HG03575 (cell line): ENCODE results near the gene SCMH1.
"Not testable (repeated sequence)": the region's sequence is repeated elsewhere in the genome, so short reads cannot be mapped to it uniquely, and the experiment has no call there.

ENCODE experiments used
- ATAC-seq: cut with Tn5 transposase; IDR thresholded peaks from one replicate; pipeline ENCODE4 v1.9.1; 2021; ENCODE audit not compliant: unreplicated experiment, insufficient number of reproducible peaks, low FRiP score; ENCODE audit errors: extremely low read depth

SCMH1 gene

DNA sequence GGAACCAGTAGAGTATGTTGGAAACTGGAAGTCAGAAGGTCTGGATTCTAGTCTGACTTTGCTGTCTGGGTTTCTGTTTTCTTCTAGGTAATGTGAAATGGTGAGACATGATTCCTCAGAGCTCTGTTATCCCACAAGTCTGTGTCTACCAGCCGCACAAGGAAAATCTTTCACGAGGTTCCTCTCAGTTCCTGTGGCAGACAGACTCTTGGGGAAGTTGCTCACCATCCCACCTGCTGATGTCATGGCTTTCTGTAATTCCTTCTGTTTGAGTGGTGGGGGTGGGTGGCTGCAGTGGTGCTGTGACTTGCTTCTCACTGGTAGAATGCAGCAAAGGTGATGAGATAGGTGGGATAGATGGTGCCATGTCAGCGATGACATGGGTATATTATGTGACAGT lies 17.1 kb upstream of the SCMH1 start:
- no peak for ATAC-seq

DNA sequence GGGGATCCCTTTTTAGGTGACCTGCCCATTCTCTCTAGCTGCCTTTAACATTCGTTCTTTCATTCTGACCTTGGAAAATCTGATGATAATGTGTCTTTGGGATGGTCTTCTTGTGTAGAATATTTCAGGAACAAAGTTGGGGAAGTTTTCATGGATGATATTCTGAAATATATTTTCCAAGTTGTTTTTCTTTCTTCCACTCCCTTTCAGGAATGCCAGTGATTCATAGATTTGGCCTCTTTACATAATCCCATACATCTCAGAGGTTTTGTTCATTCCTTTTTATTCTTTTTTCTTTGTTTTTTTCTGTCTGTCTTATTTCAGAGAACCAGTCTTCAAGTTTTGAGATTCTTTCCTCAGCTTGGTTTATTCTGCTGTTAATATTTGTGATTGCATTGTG lies 13.9 kb upstream of the SCMH1 start:
- ATAC-seq: no peak

DNA sequence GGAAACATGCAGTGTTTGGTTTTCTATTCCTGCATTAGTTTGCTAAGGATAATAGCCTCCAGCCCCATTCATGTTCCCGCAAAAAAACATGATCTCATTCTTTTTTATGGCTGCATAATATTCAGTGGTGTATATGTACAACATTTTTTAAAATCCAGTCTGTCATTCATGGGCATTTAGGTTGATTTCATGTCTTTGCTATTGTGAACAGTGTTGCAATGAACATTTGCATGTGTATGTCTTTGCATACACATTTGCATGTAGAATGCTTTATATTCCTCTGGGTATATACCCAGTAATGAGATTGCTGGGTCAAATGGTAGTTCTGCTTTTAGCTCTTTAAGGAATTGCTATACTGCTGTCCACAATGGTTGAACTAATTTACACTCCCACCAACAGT lies 9.0 kb upstream of the SCMH1 start:
- not testable (repeated sequence) for ATAC-seq

DNA sequence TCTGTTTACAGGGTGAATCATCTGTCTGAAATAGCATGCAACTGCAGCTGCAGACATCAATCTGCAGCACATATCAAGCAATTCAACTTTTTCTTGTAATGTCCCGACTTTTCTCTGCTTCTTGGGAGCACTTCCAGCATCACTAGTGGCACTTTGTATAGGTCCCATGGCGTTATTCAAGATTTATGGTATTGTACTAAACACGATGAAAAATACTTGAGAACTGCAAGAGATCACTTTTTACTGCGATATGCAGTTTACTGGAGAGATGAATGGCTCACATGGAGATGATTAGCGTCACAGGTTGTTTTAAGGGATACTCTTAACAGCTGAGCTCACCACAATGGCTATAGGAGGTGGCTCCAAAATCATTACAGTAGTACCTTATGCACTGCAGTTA lies 7.2 kb upstream of the SCMH1 start:
- no peak for ATAC-seq

DNA sequence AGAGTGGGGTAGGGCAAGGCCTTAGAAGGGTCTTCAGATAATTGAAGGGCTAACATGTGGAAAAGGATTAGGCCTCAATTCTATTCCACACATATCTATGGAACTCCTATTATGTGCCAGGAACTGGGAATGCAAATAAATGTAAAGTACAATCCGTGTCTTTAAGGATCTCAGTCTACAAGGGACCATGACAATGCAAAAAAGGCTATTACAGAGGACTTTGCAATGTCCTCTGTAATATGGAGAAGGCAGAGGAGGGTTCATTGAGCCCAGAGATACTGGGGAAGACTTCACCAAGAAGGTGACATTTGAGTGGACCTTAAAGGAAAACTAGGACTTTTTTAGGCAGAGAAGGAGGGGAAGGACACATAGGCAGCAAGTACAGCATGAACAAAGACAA lies 4.5 kb upstream of the SCMH1 start:
- no peak for ATAC-seq

DNA sequence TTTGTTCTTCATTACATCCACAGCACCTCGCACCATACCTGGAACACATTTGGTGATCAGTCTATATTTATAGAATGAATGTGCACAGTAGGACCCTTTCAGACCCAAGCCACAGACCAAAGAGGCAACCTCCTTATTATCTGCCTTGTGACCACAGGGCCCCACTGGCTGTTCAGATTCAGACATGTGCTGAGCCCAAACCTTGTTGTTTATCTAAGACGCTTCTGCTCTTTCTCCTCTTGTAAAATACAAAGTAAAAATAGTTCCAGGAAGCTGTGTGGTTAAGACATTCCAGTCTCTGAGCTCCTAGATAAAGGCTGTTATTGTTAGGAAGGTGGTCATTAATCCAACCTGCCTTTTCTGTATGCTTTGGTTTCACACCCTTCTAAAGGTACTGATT lies 3.6 kb upstream of the SCMH1 start:
- no peak for ATAC-seq

DNA sequence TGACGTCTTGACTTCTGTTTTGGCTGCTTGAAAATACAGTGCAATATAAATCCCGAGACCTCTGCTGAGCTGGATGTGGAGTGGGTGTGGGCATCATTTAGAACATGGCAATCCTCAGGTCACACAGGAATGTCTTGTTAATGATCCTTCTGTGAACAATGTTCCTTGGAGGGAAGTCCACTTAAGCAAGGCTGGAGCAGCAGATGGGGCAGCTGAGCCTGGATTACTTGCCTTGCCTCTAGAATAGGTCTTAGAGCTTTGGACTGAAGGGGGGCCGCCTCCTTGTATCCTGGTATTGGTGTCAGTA lies 926 bp upstream of the SCMH1 start:
- no peak for ATAC-seq

DNA sequence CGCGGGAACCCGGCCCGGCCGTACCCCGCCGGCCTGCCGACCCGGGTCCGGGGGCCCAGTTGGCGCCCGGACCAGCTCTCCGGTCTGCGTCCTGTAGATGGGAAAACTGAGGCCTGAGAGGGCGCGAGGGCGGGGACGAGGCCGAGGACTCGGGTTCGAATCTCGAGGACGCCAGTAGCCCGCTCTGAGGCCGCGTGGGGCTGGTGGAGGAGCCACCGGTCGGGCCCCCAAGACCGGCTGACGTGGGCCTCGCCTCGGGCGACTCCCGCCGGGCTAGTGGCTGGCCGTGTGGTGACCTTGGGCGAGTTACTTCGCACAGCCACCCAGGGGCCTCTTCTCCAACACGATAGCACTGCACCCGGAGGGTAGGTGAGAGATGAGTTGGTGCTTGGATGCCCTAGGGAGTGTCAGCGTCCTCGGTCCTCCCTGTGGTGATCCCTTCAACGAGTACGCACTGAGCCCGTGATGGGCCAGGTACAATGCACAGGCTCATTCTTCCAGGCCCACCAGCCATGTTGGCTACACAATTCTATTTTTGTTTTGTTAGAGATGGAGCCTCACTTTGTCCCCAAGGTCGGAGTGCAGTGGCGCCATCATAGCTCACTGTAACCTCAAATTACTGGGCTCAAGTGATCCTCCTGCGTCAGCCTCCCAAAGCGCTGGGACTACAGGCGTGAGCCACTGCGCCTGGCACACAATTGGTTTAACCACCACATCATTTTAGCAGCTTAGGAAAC lies 404 bp upstream of the SCMH1 start:
- no peak for ATAC-seq

DNA sequence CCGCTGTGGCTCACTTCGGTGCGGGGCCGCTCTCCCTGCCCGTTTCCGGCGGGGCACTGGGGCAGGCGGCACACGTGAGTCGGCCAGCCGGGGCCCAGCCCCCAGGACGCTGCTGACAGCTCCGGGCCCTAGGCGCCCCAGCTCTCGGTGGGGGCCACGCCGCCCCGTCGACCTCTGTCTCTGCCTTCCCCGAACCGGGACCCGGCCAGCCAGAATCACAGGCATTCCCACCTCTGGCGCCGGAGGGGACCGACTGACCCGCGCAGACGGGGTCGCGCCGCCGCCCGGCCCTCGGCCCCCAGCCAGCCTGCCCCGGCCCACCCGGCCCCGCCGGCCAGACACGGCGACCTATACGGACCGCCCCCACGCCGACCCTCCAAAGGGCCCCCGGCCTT lies 755 bp downstream of the SCMH1 start:
- ATAC-seq: no peak

DNA sequence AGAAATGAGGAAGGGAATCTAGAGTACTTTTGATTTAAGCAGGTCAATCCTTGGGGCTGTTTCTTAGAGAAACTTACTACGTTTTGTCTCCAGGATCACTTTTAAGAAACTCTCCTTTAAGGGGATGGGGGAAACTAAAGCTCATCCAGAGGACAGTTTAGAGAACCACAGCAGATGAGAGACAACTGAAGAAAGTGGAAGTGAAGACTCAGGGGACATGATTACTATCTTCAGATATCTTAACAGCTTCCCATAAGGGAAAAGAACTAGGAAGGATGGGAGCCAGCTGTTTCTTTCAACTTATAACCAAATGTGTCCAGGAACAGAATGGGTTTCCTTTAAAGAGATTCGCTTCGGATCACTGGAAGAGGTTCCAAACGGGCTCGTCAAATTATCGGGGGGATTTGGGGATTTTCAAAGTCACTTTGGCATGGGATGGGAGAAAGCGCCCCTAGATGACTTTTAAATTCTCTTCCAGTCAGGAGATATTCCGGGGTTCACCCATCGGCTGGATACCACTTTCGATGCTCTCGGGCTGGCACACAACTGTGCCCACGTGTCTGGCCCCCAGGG lies 1.2 kb downstream of the SCMH1 start:
- no peak for ATAC-seq

DNA sequence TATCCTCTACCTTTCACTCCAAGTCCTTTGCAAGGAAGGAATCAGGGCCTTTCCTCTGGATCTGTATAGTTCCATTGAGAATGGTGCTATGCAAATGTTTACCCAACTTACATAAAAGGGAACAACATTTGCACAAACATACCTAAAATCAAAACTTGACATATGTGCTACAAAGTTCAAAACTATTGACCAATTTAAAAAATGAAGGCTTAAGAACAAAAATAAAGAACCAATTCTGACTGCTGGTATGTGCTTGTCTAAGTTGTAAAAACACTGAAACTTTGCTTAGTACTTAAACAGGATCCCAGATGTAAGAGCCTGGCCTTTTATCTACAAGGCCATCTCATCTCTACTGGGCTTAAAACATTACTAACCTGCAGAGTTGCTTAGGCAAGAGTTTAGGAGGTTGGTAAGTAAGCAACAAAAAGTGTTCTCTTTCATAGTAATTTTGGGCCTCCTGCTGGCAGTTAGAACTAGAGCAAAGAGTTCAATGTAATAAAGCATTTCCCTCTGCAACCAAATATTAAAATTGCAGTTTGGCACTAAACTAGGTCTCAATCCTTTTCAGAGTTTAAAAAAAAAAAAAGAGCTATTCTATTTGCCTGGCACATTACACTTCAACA lies 2.0 kb downstream of the SCMH1 start:
- no peak for ATAC-seq

DNA sequence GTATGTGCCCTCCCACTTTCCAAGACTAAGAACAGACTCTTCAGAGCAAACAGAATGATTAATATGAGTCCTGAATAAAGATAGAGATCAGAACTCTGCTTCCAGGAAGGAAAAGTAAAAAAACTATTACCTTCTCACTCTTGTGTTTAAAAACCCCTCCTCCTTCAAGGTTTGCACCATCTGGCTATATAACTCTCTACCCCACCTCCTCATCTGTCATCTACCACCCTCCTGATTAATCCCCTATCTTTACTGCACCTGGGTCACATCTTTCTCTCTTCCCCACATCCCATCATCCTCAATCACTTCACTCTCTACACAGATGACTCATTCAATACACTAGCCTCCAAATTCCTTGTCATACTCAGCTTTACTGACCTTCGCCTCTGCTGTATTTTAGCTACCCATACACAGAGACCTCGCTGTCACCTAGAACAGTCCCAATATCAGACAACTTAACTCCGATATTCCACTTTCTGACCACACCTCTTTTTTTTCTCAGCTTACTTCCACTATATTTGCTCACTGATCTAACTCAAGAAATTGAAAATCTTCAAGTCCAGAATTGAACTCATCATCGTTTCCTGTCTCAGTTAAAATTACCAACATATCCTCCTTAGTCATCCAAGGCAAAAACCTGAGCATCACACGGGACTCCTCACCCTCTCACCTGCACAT lies 3.7 kb downstream of the SCMH1 start:
- no peak for ATAC-seq

DNA sequence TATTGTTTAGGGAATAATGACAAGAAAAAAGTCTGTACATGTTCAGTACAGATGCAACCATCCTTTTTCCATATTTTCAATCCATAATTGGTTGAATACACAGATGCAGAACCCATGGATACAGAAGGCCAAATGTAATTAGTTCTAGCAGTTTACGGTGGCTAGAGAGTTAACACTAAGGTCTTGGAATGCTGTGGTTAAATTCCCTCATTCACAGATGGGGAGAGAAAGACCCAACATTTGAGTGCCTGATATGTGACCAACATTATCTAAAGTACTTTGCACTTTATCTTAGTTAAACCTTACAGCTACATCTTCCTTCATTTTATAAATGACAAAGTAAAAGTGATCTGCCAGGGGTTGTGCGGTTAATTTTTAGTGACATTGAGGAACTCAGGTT lies 5.3 kb downstream of the SCMH1 start:
- no peak for ATAC-seq

DNA sequence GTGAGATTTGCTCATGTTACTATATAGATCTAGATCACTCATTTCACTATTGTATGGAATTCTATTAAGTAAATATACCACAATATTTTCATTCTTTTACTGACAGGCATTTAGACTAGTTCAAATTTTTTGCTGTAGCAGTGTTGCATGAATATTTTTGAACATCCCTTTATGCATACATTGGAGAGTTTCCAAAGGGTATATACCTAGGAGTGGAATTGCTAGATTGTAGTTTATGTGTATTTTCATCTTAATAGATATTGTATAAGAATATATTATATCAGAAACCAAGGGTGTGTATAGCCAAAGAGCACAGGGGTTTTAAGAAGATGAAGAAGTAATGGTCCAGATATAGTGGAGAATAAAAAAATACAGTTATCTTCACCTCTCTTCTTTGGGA lies 6.2 kb downstream of the SCMH1 start:
- ATAC-seq: no peak

DNA sequence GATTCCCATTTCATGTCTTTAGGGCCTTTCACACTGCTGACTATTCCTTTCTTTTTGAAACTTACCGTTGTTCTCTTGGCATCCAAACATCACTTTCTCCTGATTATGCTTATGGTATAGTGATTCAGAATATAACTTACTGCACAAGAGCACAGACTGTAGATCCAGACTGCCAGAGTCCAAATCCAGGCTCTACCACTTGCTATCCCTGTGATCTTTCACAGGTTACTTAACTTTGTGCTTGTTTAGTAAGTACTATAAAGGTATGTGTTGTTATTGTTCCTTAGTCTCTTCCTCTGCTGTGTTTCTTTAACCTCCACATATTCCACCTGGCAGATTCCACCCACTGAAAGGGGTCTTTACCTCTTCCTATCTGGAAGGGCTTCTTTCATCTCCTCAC lies 8.4 kb downstream of the SCMH1 start:
- ATAC-seq: no peak

DNA sequence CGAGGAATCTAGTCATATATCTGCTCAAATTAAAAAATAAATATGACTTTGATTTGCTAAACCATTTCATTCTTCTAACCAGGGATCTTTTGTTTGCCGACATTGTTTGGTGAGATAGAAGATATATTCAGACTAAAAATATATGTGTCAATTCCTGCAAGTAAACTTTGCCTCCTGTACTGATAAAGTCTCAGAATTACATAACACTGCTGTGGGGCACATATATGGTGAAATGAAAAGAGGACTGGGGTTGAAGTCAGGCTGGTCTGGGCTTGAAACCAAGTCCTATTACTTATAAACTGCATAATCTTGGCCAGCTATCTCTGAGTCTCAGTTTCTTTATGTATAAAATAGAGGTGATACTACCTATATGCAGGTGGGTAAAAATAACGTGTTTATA lies 9.8 kb downstream of the SCMH1 start:
- ATAC-seq: no peak

DNA sequence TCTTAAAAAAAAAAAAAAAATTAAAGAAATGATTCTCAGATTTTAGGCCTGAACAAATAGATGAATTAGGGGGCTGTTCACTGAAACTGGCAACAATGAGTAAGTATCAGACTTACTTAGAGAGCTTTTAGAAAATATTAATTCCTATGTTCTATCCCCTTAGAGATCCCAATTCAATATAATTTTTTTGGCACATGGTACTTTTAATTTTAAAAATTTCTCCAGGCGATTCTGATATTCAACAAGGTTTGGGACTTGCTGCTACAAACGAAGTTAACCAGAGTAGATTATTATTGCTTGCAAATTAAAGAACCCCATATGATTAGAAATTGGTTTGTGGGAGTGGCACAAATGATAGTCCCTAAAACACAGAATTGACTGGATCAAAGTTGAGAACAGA lies 11.4 kb downstream of the SCMH1 start:
- no peak for ATAC-seq

DNA sequence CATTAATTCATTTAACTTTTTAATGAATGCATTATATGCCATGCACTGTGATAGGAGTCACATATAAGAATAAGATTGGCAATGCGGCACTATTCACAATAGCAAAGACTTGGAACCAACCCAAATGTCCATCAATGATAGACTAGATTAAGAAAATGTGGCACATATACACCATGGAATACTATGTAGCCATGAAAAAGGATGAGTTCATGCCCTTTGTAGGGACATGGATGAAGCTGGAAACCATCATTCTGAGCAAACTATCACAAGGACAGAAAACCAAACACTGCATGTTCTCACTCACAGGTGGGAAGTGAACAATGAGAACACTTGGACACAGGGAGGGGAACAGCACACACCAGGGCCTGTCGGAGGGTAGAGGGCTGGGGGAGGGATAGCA lies 12.9 kb downstream of the SCMH1 start:
- ATAC-seq: not testable (repeated sequence)

DNA sequence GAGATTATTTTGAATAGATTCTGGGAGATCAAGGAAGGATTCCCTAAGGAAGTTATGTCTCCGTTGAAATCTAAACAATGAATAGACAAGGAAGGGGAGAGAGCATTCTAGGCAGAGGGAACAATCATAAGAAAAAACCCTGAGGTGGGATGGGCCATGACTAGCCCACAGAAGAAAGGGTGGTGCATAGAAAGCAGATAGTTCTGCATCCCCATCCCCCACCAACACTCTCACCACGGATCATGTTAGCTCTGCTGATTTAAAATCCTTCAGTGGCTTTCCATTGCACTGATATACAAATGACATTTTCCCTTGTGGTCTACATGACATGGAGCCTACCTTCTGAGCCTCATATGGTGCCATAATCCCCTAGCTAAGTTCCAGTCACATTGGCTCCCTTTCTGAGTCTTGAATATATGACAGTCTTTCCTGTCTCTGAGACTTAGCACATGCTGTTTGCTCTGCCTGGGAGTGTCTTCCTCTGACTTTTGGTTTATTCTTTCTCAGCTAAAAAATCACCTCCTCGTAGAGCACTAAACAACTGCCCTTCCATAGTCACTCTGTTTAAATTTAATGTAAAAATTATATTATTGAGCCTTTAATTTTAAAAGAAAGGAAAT lies 15.2 kb downstream of the SCMH1 start:
- ATAC-seq: no peak

DNA sequence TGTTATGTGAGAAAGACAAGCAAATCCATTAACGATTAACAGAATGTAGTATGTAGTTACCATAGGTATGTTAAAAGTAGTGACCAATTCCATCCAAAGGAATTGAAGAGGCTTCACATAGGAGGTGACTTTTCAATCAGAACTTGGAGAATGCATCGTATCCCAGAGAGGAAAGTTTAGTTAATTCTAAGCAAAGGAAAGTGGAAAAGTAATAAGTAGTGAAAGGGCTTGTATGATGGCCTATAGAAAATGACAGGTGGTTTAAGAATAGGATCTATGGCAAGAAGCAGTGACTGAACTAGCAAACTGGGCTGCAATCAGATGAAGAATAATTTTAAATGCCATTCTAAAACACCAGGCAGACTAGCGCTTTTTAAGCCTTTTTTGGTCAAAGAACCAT lies 16.6 kb downstream of the SCMH1 start:
- ATAC-seq: no peak
